SK-N-SH treated with all-trans-retinoic acid at 6 μM for 48 hours (cell line): Measurements from ENCODE around the gene SAMD4A.

Experiments used
- ATAC-seq: fragments of 200-7000 bp; cut with Tn5 transposase; 3 replicates; pipeline ENCODE4 v1.9.1; 2020; ENCODE audit warnings: mild to moderate bottlenecking, moderate library complexity
- ARNTL ChIP-seq: fragments of 450-650 bp; formaldehyde crosslinking; IDR thresholded peaks from 2 replicates; pipeline ENCODE4 v1.5.0; 2020; ENCODE audit warnings: low read depth, mild to moderate bottlenecking, moderate library complexity, borderline replicate concordance
- BACH2 ChIP-seq: fragments of 250-450 bp; sonication (Bioruptor Pico); IDR thresholded peaks from 2 replicates; pipeline ENCODE4 v1.9.0; 2021; ENCODE audit warnings: mild to moderate bottlenecking, borderline replicate concordance
- ESRRG ChIP-seq: fragments of 250-450 bp; sonication (Bioruptor Pico); IDR thresholded peaks from 2 replicates; pipeline ENCODE4 v1.6.1; 2021; ENCODE audit warnings: mild to moderate bottlenecking
- GLIS3 ChIP-seq: fragments of 250-450 bp; sonication (Bioruptor Pico); IDR thresholded peaks from 2 replicates; pipeline ENCODE4 v1.5.0; 2020; ENCODE audit warnings: mild to moderate bottlenecking, moderate library complexity
- ISL1 ChIP-seq: fragments of 250-450 bp; sonication (Bioruptor Pico); IDR thresholded peaks from 2 replicates; pipeline ENCODE4 v2.1.2; 2022; ENCODE audit warnings: mild to moderate bottlenecking, moderate library complexity
- OSR1 ChIP-seq: fragments of 250-450 bp; sonication (Bioruptor Pico); IDR thresholded peaks from 2 replicates; pipeline ENCODE4 v1.8.0; 2022; ENCODE audit warnings: moderate library complexity, mild to moderate bottlenecking, inconsistent platforms
- PPARA ChIP-seq: fragments of 250-450 bp; sonication (Bioruptor Pico); IDR thresholded peaks from 2 replicates; pipeline ENCODE4 v1.5.0; 2020; ENCODE audit warnings: mild to moderate bottlenecking, borderline replicate concordance
- RARB ChIP-seq: fragments of 250-450 bp; sonication (Bioruptor Pico); IDR thresholded peaks from 2 replicates; pipeline ENCODE4 v1.8.0; 2021; ENCODE audit warnings: mild to moderate bottlenecking, moderate library complexity
- SNAI2 ChIP-seq: fragments of 250-450 bp; sonication (Bioruptor Pico); IDR thresholded peaks from 2 replicates; pipeline ENCODE4 v1.5.0; 2020; ENCODE audit warnings: mild to moderate bottlenecking, moderate library complexity
- TCF4 ChIP-seq: fragments of 250-450 bp; sonication (Bioruptor Pico); IDR thresholded peaks from 2 replicates; pipeline ENCODE4 v1.8.0; 2021; ENCODE audit warnings: mild to moderate bottlenecking, moderate library complexity, borderline replicate concordance
- TOX ChIP-seq: fragments of 250-450 bp; sonication (Bioruptor Pico); IDR thresholded peaks from 2 replicates; pipeline ENCODE4 v1.8.0; 2021; ENCODE audit warnings: mild to moderate bottlenecking, moderate library complexity, borderline replicate concordance
- ZC3H10 ChIP-seq: fragments of 250-450 bp; sonication (Bioruptor Pico); IDR thresholded peaks from 2 replicates; pipeline ENCODE4 v1.5.1; 2021; ENCODE audit warnings: mild to moderate bottlenecking, moderate library complexity
- ZFP3 ChIP-seq: fragments of 250-450 bp; sonication (Bioruptor Pico); IDR thresholded peaks from 2 replicates; pipeline ENCODE4 v1.5.0; 2020; ENCODE audit warnings: mild to moderate bottlenecking, moderate library complexity
- ZFP30 ChIP-seq: fragments of 450-650 bp; formaldehyde crosslinking; IDR thresholded peaks from 2 replicates; pipeline ENCODE4 v1.5.0; 2022; ENCODE audit warnings: mild to moderate bottlenecking, moderate library complexity
- ZNF565 ChIP-seq: fragments of 450-650 bp; formaldehyde crosslinking; conservative IDR thresholded peaks from 2 replicates; pipeline ENCODE4 v1.5.0; 2020; ENCODE audit warnings: low read depth, mild to moderate bottlenecking, moderate library complexity
- ZNF70 ChIP-seq: fragments of 450-650 bp; formaldehyde crosslinking; IDR thresholded peaks from 2 replicates; pipeline ENCODE4 v1.5.0; 2020; ENCODE audit warnings: mild to moderate bottlenecking, moderate library complexity
- TF ChIP-seq, protein P1 (sequence below): fragments of 250-450 bp; sonication (Bioruptor Pico); IDR thresholded peaks from 2 replicates; pipeline ENCODE4 v1.5.1; 2020; ENCODE audit warnings: low read depth, mild to moderate bottlenecking, moderate library complexity
- TF ChIP-seq, protein P2 (sequence below): fragments of 250-450 bp; sonication (Bioruptor Pico); IDR thresholded peaks from 2 replicates; pipeline ENCODE4 v1.8.0; 2021; ENCODE audit warnings: low read depth, mild to moderate bottlenecking, moderate library complexity, borderline replicate concordance
- TF ChIP-seq, protein P3 (sequence below): fragments of 250-450 bp; sonication (Bioruptor Pico); IDR thresholded peaks from 2 replicates; pipeline ENCODE4 v1.5.0; 2020; ENCODE audit warnings: mild to moderate bottlenecking, moderate library complexity
- TF ChIP-seq, protein P4 (sequence below): fragments of 250-450 bp; sonication (Bioruptor Pico); IDR thresholded peaks from 2 replicates; pipeline ENCODE4 v1.8.0; 2020; ENCODE audit warnings: mild to moderate bottlenecking, moderate library complexity, borderline replicate concordance

The SAMD4A gene

GRCh38 chr14:54570631-54571415 is 3.9 kb downstream of the SAMD4A start:
- ATAC-seq: no peak
- TF ChIP-seq TCF4 (no peak), ZNF565 (CRISPR knock-in tag) (no peak), ISL1 (no peak), SNAI2 (CRISPR knock-in tag) (no peak), ZFP3 (CRISPR knock-in tag) (no peak), RARB (no peak), PPARA (CRISPR knock-in tag) (no peak), ZC3H10 (CRISPR knock-in tag) (no peak), ZNF70 (CRISPR knock-in tag) (no peak)
- TF ChIP-seq, protein P1, sequence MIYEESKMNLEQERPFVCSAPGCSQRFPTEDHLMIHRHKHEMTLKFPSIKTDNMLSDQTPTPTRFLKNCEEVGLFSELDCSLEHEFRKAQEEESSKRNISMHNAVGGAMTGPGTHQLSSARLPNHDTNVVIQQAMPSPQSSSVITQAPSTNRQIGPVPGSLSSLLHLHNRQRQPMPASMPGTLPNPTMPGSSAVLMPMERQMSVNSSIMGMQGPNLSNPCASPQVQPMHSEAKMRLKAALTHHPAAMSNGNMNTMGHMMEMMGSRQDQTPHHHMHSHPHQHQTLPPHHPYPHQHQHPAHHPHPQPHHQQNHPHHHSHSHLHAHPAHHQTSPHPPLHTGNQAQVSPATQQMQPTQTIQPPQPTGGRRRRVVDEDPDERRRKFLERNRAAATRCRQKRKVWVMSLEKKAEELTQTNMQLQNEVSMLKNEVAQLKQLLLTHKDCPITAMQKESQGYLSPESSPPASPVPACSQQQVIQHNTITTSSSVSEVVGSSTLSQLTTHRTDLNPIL (CRISPR knock-in tag): no peak

DNA sequence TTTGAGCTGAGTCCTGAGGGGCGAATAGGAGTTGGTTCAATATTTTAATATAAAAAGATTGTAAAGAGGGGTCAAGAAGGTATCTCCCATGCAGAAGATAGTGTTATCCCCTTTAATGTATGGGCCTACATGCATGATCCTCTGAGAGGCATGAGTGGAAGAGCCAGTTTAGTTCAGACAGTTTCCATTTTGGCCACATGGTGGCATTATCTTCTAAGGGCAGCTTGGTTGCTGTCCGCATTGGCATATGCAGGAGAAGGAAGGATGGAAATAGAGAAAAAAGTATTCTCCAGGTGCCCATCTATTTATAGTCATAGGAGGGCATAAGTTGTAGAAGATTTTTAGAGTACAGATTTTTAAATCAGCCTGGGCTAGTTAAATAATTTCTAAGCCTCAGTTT is 5.4 kb downstream of the SAMD4A start:
- ATAC-seq: no peak
- TF ChIP-seq ZFP3 (CRISPR knock-in tag): peak; percentile 83
- TF ChIP-seq, protein P2, sequence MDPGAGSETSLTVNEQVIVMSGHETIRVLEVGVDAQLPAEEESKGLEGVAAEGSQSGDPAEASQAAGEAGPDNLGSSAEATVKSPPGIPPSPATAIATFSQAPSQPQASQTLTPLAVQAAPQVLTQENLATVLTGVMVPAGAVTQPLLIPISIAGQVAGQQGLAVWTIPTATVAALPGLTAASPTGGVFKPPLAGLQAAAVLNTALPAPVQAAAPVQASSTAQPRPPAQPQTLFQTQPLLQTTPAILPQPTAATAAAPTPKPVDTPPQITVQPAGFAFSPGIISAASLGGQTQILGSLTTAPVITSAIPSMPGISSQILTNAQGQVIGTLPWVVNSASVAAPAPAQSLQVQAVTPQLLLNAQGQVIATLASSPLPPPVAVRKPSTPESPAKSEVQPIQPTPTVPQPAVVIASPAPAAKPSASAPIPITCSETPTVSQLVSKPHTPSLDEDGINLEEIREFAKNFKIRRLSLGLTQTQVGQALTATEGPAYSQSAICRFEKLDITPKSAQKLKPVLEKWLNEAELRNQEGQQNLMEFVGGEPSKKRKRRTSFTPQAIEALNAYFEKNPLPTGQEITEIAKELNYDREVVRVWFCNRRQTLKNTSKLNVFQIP: no peak

DNA sequence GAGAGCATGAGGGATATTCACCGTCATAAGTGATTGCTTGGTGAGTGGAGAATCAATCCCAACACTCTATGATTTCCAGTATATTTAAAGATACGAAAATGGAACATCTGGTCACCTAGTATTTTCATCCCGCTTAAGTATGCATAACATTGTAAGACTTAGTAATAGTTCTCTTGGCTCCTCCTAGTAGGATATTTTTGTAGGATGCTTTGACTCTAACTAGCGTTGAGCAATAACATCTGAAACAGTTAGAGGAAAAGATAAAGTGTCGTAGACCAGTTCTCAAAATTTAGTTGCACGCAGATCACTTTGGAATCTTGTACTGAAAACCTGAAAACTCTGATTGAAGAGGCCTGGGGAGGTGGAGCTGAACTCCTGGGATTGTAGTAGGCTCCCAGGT is 7.6 kb downstream of the SAMD4A start:
- no peak for TF ChIP-seq ZC3H10 (CRISPR knock-in tag)
- ATAC-seq: no peak

DNA sequence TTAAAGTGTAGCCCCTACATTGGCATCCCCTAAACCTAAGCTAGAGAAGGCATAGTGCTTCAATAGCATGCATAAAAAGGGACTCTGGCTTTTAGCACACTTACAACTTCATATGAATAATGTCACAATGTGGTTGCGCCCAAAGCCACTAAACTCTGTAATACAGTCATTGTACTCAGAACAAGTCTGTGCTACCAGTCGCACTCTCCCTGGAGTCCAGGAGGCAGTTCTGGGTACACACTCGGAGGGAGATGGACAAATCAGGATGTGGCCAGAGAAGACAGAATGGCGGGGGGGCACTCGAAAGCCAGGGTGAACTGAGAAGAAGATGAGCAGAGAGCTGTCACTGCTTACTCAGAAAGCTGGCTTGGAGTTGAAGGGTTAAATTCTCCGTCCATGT is 10.6 kb downstream of the SAMD4A start:
- ATAC-seq: no peak; the same call in 2 of the 3 replicates
- TF ChIP-seq ZNF565 (CRISPR knock-in tag) (no peak), GLIS3 (CRISPR knock-in tag) (no peak), ISL1 (no peak), ESRRG (CRISPR knock-in tag) (no peak), OSR1 (CRISPR knock-in tag) (no peak)

DNA sequence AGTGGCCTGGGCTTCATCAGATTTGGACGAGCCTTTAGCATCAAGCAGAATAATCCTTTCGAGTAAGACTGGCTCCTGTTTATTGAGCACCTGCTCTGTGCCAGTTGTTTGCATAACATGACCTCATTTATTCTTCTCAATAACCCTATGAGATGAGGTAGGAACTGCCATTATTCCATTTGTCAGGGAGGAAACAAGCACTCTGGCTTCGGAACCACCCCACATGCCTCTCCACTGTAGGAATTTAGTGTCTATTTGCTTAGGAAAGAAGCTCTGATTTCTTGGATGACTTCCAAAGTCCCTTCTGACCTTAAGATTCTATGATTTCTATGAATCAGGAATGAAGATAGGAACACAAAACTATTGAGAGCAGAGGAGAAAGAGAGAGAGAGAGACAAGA is 11.0 kb downstream of the SAMD4A start:
- peak; percentile 29 for ATAC-seq
- TF ChIP-seq ISL1: no peak
- no peak for TF ChIP-seq ZNF565 (CRISPR knock-in tag)
- no peak for TF ChIP-seq ZFP3 (CRISPR knock-in tag)
- no peak for TF ChIP-seq BACH2
- no peak for TF ChIP-seq GLIS3 (CRISPR knock-in tag)
- TF ChIP-seq ZNF70 (CRISPR knock-in tag): no peak
- TF ChIP-seq, protein P3, sequence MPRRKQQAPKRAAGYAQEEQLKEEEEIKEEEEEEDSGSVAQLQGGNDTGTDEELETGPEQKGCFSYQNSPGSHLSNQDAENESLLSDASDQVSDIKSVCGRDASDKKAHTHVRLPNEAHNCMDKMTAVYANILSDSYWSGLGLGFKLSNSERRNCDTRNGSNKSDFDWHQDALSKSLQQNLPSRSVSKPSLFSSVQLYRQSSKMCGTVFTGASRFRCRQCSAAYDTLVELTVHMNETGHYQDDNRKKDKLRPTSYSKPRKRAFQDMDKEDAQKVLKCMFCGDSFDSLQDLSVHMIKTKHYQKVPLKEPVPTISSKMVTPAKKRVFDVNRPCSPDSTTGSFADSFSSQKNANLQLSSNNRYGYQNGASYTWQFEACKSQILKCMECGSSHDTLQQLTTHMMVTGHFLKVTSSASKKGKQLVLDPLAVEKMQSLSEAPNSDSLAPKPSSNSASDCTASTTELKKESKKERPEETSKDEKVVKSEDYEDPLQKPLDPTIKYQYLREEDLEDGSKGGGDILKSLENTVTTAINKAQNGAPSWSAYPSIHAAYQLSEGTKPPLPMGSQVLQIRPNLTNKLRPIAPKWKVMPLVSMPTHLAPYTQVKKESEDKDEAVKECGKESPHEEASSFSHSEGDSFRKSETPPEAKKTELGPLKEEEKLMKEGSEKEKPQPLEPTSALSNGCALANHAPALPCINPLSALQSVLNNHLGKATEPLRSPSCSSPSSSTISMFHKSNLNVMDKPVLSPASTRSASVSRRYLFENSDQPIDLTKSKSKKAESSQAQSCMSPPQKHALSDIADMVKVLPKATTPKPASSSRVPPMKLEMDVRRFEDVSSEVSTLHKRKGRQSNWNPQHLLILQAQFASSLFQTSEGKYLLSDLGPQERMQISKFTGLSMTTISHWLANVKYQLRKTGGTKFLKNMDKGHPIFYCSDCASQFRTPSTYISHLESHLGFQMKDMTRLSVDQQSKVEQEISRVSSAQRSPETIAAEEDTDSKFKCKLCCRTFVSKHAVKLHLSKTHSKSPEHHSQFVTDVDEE: no peak
- TF ChIP-seq OSR1 (CRISPR knock-in tag): no peak
- no peak for TF ChIP-seq ARNTL (CRISPR knock-in tag)
- no peak for TF ChIP-seq TOX (CRISPR knock-in tag)
- TF ChIP-seq RARB: no peak
- no peak for TF ChIP-seq ESRRG (CRISPR knock-in tag)
- no peak for TF ChIP-seq ZC3H10 (CRISPR knock-in tag)
- TF ChIP-seq ZFP30 (CRISPR knock-in tag): no peak
- TF ChIP-seq, protein P4, sequence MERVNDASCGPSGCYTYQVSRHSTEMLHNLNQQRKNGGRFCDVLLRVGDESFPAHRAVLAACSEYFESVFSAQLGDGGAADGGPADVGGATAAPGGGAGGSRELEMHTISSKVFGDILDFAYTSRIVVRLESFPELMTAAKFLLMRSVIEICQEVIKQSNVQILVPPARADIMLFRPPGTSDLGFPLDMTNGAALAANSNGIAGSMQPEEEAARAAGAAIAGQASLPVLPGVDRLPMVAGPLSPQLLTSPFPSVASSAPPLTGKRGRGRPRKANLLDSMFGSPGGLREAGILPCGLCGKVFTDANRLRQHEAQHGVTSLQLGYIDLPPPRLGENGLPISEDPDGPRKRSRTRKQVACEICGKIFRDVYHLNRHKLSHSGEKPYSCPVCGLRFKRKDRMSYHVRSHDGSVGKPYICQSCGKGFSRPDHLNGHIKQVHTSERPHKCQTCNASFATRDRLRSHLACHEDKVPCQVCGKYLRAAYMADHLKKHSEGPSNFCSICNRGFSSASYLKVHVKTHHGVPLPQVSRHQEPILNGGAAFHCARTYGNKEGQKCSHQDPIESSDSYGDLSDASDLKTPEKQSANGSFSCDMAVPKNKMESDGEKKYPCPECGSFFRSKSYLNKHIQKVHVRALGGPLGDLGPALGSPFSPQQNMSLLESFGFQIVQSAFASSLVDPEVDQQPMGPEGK (CRISPR knock-in tag): no peak
- TF ChIP-seq, protein P2: no peak
- no peak for TF ChIP-seq SNAI2 (CRISPR knock-in tag)
- no peak for TF ChIP-seq TCF4
